Kidney glomerular epithelial cell (primary cell): ENCODE measurements around the gene ZNF665.
"Not testable (repeated sequence)": the region's sequence is repeated elsewhere in the genome, so short reads cannot be mapped to it uniquely, and the experiment has no call there.

Source experiments
- DNase-seq: peaks from one replicate; lab custom pipeline; 2025; lab: John Stamatoyannopoulos, UW

Gene ZNF665

GRCh38 chr19:53192771-53193534 is at the start of gene ZNF665:
Gene ZNF665 (minus strand): TSS chr19:53193358. CDS start chr19:53182898, 10,460 bp downstream.
- DNase-seq: peak; percentile 12

- no peak for DNase-seq
Measured at GRCh38 chr19:53237114-53237777, 44.1 kb upstream of the ZNF665 start.

- DNase-seq: no peak
Measured at GRCh38 chr19:53224606-53225005, 31.4 kb upstream of the ZNF665 start.

- not testable (repeated sequence) for DNase-seq
Measured at GRCh38 chr19:53222716-53223115, 29.6 kb upstream of the ZNF665 start.

- no peak for DNase-seq
Measured at GRCh38 chr19:53212703-53213320, 19.7 kb upstream of the ZNF665 start.

- DNase-seq: not testable (repeated sequence)
Measured at GRCh38 chr19:53211554-53211953, 18.4 kb upstream of the ZNF665 start.

- peak; percentile 24 for DNase-seq
Measured at GRCh38 chr19:53196777-53197396, 3.7 kb upstream of the ZNF665 start.

- DNase-seq: peak; percentile 75
Measured at GRCh38 chr19:53195265-53195903, 2.2 kb upstream of the ZNF665 start.

GRCh38 chr19:53193535-53194222 is 521 bp upstream of the ZNF665 start:
- DNase-seq: no peak

- DNase-seq: no peak
Measured at GRCh38 chr19:53190253-53190652, 2.9 kb downstream of the ZNF665 start.

GRCh38 chr19:53189691-53190198 is 3.4 kb downstream of the ZNF665 start:
- not testable (repeated sequence) for DNase-seq

GRCh38 chr19:53185155-53185882 is 7.8 kb downstream of the ZNF665 start:
- not testable (repeated sequence) for DNase-seq

- no peak for DNase-seq
Measured at GRCh38 chr19:53183146-53183764, 9.9 kb downstream of the ZNF665 start.

GRCh38 chr19:53182202-53182601 is 11.0 kb downstream of the ZNF665 start:
- no peak for DNase-seq

GRCh38 chr19:53177986-53178385 is 15.2 kb downstream of the ZNF665 start:
- DNase-seq: no peak

GRCh38 chr19:53172889-53173288 is 20.3 kb downstream of the ZNF665 start:
- DNase-seq: no peak

GRCh38 chr19:53165691-53166091 is 27.5 kb downstream of the ZNF665 start:
- DNase-seq: no peak

- no peak for DNase-seq
Measured at GRCh38 chr19:53161123-53161522, 32.0 kb downstream of the ZNF665 start.

- no peak for DNase-seq
Measured at GRCh38 chr19:53160350-53160749, 32.8 kb downstream of the ZNF665 start.

GRCh38 chr19:53158119-53158656 is 35.0 kb downstream of the ZNF665 start:
- DNase-seq: no peak
